GM21526 (cell line): ENCODE measurements around the gene TEX50.
"Not testable (repeated sequence)": the region's sequence is repeated elsewhere in the genome, so short reads cannot be mapped to it uniquely, and the experiment has no call there.

ENCODE experiments used
- ATAC-seq: cut with Tn5 transposase; IDR thresholded peaks from one replicate; pipeline ENCODE4 v1.9.1; 2021; ENCODE audit warnings: moderate library complexity; ENCODE audit not compliant: unreplicated experiment, low FRiP score

Gene TEX50

GRCh38 chr1:173635116-173635515 lies at the start of gene TEX50:
TSS of gene TEX50 (plus strand) at chr1:173635338. CDS start at chr1:173635522, 184 bp downstream.
- no peak for ATAC-seq

DNA sequence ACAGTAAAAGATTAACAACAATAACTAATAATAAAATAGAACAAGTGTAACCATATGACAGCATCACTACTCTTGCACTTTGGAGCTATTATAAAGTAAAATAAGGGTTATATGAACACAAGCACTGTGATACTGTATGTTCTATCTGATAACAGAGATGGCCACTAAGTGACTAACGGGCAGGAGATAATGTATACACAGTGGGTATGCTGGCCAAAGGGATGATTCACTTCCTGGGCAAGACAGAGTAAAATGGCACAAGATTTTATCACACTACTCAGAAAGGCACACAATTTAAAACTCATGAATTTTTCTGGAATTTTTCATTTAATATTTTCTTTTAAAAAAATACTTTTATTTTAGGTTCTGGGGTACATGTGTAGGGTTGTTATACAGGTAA lies 44.6 kb upstream of the TEX50 start:
- no peak for ATAC-seq

DNA sequence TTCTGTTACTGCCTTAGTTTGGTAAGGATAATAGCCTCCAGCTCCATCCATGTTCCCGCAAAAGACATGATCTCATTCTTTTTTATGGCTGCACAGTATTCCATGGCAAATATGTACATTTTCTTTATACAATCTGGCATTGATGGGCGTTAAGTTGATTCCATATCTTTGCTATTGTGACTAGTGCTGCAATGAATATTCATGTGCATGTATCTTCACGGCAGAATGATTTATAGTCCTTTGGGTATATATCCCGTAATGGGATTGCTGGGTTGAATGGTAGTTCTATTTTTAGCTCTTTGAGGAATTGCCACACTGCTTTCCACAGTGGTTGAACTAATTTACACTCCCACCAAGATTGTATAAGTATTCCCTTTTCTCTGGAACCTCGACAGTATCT lies 44.0 kb upstream of the TEX50 start:
- ATAC-seq = not testable (repeated sequence)

- ATAC-seq = no peak
These were observed 38.9 kb upstream of the TEX50 start for GRCh38 chr1:173596097-173596825.

- peak; percentile 78 for ATAC-seq
These were observed 33.5 kb upstream of the TEX50 start for GRCh38 chr1:173601588-173601987.

DNA sequence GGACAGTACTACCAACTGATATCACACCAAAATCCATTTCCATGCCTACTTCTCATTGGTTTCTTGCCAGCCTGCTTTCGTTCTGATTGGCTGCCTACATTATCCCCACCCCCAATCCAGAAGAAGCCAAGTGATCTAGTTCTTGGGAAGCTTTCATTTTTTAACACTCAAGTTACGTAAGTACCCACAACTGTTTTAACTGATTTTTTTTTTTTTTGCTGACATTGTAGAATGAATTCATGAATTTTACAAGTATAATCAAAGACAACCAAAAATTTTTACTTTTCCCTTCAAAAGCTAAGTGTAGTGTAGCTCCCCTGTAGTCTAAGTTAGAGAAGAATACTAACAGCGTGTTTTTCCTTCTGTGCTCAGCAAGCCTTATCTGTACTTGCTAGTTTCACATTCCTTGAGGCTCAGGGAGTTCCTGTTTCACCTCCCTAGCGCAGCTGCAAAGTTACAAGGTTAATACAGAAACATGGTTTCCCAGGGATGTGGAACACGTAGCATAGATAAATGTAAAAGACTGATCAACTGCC lies 32.0 kb upstream of the TEX50 start, which contains the start of gene SLC9C2:
Gene SLC9C2 (minus strand): TSS at position 17 of the 536 bp plus-strand sequence. CDS start 1,296 bp downstream, outside the sequence.
- no peak for ATAC-seq

- no peak for ATAC-seq
These were observed 26.5 kb upstream of the TEX50 start for GRCh38 chr1:173608503-173609216.

GRCh38 chr1:173613086-173613485 lies 22.1 kb upstream of the TEX50 start:
- ATAC-seq = not testable (repeated sequence)

GRCh38 chr1:173616859-173617258 lies 18.3 kb upstream of the TEX50 start:
- ATAC-seq = no peak

- no peak for ATAC-seq
These were observed 7.9 kb upstream of the TEX50 start for GRCh38 chr1:173627269-173627668.

DNA sequence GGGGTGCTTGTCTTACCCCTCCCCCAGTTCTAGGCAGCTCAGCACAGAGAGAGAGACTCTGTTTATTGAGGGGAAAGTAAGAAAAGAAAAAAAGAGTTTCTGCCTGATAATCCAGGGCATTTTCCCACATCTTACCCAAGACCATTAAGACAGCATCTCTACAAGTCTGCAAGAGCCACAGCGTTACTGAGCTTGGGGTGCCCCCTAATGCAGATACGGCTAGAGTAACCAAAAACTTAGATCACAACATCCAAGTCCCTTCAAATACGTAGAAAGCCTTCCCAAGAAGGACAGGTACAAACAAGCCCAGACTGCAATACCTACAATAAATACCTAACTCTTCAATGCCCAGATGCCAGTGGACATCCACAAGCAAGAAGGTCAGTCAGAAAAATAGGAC lies 6.2 kb upstream of the TEX50 start:
- ATAC-seq = no peak

- not testable (repeated sequence) for ATAC-seq
These were observed 2.3 kb downstream of the TEX50 start for GRCh38 chr1:173637236-173638042.

DNA sequence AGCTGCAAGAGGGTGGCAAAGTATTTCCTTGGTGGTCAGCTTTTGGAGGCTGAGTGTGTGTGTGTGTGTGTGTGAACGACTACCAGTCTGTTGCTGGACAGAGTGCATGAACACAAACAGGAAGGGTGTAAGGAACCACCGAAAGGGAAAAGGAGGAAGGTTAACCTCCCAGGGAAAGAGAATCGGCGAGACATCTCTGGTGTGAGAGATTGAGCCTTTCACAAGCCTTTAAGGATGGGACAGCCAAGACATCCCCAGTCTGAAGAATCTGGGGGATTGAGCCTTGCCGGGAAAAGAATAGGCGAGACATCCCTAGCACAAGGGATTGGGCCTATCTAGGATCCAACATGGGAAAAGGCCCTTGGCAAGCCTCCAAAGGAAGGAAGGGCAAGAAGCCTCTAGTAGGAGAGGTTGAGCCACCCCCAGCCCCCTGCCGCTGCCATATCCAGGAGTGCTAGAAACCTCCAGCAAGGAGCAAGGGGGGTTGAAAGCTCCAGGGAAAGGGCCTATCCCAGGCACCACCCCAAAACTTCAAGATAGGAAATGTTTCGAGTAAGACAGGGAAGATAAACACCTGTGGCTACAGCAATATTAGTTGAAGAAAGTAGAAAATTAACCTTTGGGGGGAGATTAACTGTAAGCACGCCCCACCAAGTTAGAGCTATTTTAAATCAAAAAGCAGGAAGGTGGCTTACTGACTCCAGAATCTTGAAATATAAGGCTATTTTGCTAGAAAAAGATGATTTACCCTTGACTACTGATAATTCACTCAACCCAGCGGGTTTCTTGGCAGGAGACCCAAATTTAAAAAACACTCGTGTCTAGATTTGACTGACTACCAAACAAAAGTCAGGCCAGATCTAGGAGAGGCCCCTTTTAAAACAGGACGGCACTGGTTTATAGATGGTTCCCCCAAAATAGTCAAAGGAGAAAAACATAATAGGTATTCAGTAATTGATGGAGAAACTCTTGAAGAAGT lies 3.2 kb downstream of the TEX50 start:
- no peak for ATAC-seq

- no peak for ATAC-seq
These were observed 4.0 kb downstream of the TEX50 start for GRCh38 chr1:173639102-173639501.

- ATAC-seq = not testable (repeated sequence)
These were observed 7.5 kb downstream of the TEX50 start for GRCh38 chr1:173642450-173643139.

DNA sequence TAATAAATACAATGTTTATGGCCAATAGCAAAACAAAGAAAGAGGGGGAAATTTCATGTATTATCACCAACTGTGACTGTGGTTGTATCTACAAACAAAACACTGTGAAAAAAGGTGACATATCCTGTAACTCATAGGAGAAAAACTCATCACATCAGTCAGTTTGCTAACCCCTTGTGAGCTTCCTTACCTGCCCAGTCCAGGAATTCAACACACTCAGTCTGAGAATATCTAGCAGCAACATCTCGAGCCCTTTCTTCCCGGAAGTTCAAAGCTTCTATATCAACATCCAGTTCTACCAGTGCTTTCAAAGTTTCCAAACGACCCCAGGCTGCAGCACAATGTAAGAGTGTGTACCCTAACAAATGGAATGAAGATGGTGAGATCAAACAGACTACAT lies 11.5 kb downstream of the TEX50 start:
- ATAC-seq = no peak

DNA sequence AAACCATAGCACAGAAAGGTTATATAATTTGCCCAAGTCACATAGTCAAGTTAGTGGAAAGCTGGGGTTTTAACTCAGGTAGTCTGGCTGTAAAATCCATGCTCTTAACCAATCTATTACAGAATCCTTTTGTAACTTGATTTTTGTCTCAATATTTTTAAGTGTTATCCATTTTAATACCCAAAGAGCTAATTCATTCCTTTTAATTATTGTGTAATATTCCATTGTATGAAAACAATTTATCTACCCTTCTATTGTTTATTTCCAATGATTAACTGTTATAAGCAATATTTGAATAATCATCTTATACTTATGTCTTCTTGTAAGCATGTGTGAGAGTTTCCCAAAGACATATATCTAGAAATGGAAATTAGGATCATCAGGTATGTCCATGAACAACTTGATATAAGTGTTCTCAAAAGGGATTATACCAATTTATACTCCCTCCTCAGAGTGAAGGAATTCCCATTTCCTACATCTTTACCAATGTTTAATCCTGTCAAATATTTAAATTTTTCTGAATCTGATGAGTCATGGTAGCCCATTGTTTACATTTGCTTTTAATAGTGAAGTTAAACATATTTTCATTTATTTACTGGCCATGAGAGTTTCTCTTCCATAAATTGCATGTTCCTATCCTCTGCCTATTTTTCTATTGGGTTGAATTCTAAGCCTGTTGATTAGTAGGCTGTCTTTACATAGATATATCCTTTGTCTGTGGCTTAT lies 13.9 kb downstream of the TEX50 start:
- ATAC-seq = no peak

- ATAC-seq = no peak
These were observed 25.2 kb downstream of the TEX50 start for GRCh38 chr1:173660306-173660705.
